ENCODE measurements around the gene AGBL1.
A peak's percentile ranks its signal among the peaks of the same experiment; 100 is the strongest.

AGBL1 gene

DNA sequence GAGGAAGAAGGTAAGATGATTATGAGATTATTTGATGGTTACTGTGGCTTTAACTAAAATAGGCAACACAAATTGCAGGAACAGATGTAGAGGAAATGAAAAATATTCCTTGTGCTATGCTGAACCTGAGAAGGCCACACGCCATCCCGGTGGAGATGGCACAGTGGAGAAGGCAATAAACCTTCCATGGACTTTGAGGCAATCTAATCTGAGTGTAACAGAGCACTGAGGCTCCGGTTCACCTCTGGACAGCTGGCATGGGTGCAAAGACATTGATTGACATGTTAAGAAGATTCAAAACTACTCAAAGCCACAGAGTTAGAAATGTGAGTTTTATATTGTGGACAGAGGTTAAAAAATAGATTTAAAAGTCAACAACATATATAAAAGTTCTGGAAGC is 535.7 kb downstream of the AGBL1 start:
- peaks cover 10% of the 10 kb centered on the region for H3K9me3 Mint-ChIP-seq
- H3K4me1 Mint-ChIP-seq (ENCODE audit: low read depth): peaks cover 53% of the 10 kb centered on the region
- H3K4me3 Mint-ChIP-seq: peak overlapping the region; percentile 1
- peaks cover 10% of the 10 kb centered on the region for H3K36me3 Mint-ChIP-seq (ENCODE audit: low read depth)
- peak overlapping the region; percentile 9 for H3K27ac Mint-ChIP-seq
- peaks cover 3% of the 10 kb centered on the region for H3K27me3 Mint-ChIP-seq (ENCODE audit: low read depth)

DNA sequence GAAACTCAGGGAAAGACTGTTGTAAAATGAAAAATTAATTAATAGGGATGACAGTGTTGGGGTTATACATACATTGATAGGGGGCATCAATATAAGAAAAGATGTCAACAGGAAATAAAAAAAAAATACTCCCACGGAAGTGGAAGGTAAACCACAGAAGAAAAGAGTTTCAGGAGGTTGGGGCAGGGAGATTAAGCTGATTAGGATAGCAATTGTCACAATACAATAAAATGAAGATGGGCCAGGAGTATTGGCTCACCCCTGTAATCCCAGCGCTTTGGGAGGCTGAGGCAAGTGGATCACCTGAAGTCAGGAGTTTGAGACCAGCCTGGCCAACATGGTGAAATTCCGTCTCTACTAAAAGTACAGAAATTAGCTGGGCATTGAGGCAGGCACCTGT is 536.1 kb downstream of the AGBL1 start:
- H3K27me3 Mint-ChIP-seq (ENCODE audit: low read depth): peaks cover 3% of the 10 kb centered on the region
- H3K9me3 Mint-ChIP-seq: peaks cover 10% of the 10 kb centered on the region
- no peak overlapping the region for H3K27ac Mint-ChIP-seq
- H3K36me3 Mint-ChIP-seq (ENCODE audit: low read depth): peaks cover 8% of the 10 kb centered on the region
- H3K4me1 Mint-ChIP-seq (ENCODE audit: low read depth): peaks cover 53% of the 10 kb centered on the region
- H3K4me3 Mint-ChIP-seq: peak overlapping the region; percentile 12

DNA sequence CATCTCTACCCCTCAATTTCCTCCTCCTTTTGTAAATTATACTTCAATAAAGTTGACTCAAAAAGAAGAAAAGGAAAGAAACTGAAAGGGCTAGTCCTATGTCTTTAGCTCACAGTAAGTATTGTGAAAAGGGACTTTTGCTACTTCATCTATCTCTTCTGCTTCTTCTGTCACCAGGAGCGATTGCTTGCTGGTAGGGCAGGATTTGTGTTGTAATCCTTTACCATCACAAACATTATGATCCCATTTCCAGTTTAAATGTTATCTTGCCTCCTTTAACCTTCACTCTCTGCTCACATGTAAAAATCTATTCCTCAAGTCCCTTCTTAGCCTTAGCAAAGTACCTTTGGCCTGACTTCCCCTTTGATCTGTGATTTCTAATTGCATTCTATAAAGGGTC is 537.1 kb downstream of the AGBL1 start:
- no peak overlapping the region for H3K27ac Mint-ChIP-seq
- H3K9me3 Mint-ChIP-seq: peaks cover 10% of the 10 kb centered on the region
- H3K4me1 Mint-ChIP-seq (ENCODE audit: low read depth): peaks cover 45% of the 10 kb centered on the region
- H3K27me3 Mint-ChIP-seq (ENCODE audit: low read depth): peaks cover 3% of the 10 kb centered on the region
- H3K36me3 Mint-ChIP-seq (ENCODE audit: low read depth): peaks cover 8% of the 10 kb centered on the region
- H3K4me3 Mint-ChIP-seq: no peak overlapping the region

DNA sequence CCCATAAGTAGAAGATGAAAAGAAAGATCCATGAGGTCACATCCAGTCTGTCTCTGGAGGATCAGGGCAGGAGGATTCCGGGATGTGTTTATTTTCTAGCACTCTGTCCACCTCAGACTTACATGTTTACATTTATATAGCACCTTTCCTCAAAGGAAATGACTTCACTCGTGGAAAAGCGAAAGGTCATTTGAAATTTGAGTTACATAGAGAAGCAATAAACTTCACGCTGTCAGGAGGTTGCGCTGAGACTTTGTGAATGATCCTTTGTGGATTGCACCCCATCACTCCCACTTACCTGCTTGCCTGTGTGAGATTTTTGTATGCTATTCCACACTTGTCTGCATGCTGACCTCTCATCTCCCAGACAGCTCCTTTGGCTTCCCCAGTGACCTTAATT is 540.5 kb downstream of the AGBL1 start:
- Mint-ChIP-seq H3K27me3 (ENCODE audit: low read depth) (peaks cover 3% of the 10 kb centered on the region), H3K36me3 (ENCODE audit: low read depth) (peaks cover 2% of the 10 kb centered on the region), H3K27ac (no peak overlapping the region), H3K4me3 (no peak overlapping the region), H3K4me1 (ENCODE audit: low read depth) (peaks cover 37% of the 10 kb centered on the region), H3K9me3 (peaks cover 2% of the 10 kb centered on the region)

DNA sequence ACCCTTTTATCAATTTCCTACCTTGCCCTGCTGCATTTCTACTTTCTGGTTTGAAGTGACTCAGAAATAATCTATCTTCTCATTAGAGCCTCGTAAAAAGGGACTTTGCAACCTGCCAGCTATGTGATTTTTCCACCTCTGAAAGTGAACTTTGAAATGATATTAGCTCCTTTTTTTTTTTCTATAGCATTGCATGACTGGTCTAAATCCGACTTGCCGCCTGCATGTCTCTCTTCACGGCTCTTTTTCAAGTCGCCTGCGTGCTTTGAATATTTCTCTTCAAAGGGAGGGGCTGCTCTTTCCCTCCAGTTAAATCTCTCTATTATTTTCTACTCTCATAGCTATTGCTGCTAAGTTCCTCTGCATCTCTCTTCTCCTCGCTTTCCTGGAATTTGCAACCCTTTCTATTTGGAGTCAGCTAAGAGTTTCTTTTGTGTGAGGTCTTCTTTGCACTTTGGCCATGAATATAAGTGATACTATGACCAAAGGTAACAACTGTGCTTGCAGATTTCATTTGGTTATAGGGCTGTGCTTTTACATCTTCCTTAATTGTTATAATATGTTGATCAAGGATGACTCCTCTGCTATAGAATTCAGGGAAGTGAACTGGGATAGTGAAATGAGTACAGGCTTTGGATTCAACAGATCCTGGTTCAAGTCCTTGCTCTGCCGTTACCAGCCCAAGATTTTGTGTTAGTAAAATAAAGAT is 541.1 kb downstream of the AGBL1 start:
- Mint-ChIP-seq H3K36me3 (ENCODE audit: low read depth) (no peaks in the 10 kb centered on the region), H3K27ac (no peak overlapping the region), H3K9me3 (no peaks in the 10 kb centered on the region), H3K27me3 (ENCODE audit: low read depth) (peaks cover 3% of the 10 kb centered on the region), H3K4me3 (no peak overlapping the region), H3K4me1 (ENCODE audit: low read depth) (peaks cover 34% of the 10 kb centered on the region)

DNA sequence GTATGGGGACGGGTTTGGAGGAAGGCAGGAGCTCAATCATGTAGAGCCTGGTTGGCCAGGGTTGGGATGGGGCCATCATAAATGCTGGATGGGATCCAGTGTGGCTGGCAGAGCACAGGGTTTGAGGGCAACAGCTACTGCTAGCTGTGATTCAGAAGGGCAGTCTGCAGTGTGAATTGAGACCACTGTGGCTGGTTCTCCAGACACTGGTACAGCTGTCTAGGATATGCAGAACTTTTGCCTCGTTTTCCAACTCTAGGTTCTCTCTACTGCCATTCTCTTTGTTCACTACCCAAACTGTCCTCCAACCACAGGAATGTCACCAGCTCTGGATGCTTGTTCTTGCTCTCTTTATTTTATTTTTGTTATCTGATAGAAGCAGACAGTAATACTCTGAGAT is 543.6 kb downstream of the AGBL1 start:
- H3K27ac Mint-ChIP-seq: no peak overlapping the region
- H3K4me3 Mint-ChIP-seq: no peak overlapping the region
- no peaks in the 10 kb centered on the region for H3K9me3 Mint-ChIP-seq
- H3K27me3 Mint-ChIP-seq (ENCODE audit: low read depth): peaks cover 3% of the 10 kb centered on the region
- no peaks in the 10 kb centered on the region for H3K36me3 Mint-ChIP-seq (ENCODE audit: low read depth)
- H3K4me1 Mint-ChIP-seq (ENCODE audit: low read depth): peaks cover 21% of the 10 kb centered on the region

DNA sequence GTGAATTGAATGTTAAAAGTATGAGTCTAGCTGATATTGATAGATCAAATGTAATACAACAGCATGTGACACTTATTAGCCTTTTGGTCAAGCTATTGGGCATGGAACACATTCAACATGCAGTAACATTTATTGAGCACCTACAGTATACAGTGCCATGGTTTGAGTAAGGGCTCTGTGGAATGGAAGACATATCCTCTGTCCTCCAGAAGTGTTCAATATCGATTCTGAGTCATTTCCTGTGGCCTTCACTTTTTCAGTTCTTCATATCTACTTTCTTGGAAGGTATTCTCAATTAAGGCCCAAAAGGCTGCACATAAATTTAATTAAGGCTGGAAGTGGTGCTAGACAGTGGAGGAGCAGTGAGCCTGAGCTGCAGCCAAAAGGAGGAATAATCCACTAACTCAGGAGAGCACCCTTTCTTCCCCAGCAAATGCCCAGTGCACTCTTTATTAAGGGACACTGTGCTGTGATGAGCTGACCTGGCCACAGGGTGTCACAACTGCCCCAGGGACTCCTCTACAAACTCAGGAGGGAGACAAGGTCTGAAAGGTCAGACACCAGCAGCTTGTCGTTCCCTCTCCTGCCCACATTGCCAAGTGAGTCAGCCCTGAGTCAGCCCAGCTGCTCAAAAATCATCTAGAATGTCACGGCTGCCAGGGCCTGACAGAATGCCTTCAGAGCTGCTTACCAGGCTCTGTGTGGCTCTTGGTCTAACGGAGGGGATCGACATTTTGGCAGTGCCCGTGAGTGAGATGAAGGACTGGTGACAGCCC is 544.8 kb downstream of the AGBL1 start:
- H3K36me3 Mint-ChIP-seq (ENCODE audit: low read depth): no peaks in the 10 kb centered on the region
- peaks cover 19% of the 10 kb centered on the region for H3K4me1 Mint-ChIP-seq (ENCODE audit: low read depth)
- H3K9me3 Mint-ChIP-seq: no peaks in the 10 kb centered on the region
- no peaks in the 10 kb centered on the region for H3K27me3 Mint-ChIP-seq (ENCODE audit: low read depth)
- no peak overlapping the region for H3K4me3 Mint-ChIP-seq
- no peak overlapping the region for H3K27ac Mint-ChIP-seq

DNA sequence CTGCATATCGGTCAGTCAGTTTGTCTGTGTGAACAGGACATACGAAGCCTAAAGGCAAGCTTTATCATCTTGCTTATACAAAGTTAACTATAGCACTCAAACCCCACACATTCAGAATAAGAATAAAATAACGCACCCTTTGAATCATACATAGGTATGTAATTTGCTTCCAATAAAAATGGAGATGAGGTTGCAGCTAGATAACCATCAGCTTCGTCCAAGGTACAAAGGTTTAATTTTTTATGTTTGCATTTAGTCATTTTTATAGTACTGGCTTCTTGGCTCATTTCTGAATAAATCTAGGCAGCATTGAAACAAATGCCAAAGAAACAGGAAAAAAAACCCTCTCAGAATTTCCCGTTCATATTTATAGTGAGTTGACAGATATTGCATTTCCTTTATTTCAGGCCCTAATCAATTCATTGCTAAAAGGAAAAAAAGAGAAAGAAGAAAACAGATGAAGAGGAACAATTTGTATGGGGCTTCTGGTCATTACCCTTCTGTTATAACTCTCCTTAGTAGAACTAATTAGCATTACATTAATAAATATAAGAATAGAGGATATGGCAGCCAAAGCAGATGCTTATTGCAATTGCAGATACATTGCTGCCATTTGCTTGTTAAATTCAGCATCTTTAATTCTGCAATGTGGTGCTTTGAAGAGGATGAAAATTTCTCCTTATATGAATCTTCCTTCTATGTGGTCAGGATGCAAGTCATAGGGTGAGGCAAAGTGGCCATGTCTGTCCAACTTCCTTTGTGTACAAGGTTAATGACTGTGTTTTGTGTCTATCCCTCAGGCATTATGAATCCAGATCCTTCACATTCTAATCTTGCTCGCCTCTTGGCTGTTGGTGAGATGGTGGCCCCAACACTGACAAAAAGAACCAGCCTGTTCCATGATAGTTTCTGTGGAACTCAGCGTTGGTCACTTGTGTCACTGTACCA is 550.0 kb downstream of the AGBL1 start:
- H3K9me3 Mint-ChIP-seq: no peaks in the 10 kb centered on the region
- H3K27ac Mint-ChIP-seq: no peak overlapping the region
- no peaks in the 10 kb centered on the region for H3K27me3 Mint-ChIP-seq (ENCODE audit: low read depth)
- no peak overlapping the region for H3K4me3 Mint-ChIP-seq
- H3K4me1 Mint-ChIP-seq (ENCODE audit: low read depth): peaks cover 5% of the 10 kb centered on the region
- no peaks in the 10 kb centered on the region for H3K36me3 Mint-ChIP-seq (ENCODE audit: low read depth)

DNA sequence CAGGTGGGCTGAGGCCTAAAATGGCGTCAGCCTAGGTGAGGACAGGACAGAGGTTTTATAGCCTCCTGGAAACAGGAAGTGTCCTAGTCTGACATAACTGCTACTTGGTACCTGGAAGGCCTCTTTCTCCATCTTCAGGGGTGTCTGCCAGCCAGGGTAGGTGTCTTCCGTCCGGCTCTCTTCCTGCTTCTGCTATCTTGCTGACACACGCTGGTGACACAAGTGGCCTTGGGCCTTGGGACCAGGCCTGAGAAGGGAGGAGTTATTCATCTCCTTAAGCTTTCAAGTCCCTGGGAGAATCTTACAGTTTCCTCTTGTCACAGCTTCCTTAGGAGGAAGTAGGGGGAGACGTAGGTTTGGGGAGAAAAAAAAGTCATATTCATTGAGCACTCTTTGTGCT is 551.3 kb downstream of the AGBL1 start:
- no peak overlapping the region for H3K27ac Mint-ChIP-seq
- no peaks in the 10 kb centered on the region for H3K4me1 Mint-ChIP-seq (ENCODE audit: low read depth)
- H3K36me3 Mint-ChIP-seq (ENCODE audit: low read depth): no peaks in the 10 kb centered on the region
- no peaks in the 10 kb centered on the region for H3K9me3 Mint-ChIP-seq
- no peak overlapping the region for H3K4me3 Mint-ChIP-seq
- no peaks in the 10 kb centered on the region for H3K27me3 Mint-ChIP-seq (ENCODE audit: low read depth)

DNA sequence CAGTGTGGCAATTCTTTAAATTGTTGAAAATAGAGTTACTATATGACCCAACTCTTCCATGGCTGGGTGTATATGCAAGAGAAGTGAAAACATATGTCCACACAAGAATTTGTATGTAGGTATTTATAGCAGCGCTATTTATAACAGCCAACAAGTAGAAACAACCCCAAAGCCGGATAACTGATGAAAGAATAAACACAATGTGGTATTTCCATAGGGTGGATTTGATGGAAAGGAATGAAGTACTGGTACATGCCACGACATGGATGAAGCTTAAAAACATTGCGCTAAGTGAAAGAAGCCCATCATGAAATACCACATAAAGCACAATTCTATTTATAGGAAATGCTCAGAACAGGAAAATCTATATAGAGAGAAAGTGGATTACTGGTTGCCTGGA is 554.5 kb downstream of the AGBL1 start:
- Mint-ChIP-seq H3K9me3 (no peaks in the 10 kb centered on the region), H3K27me3 (ENCODE audit: low read depth) (no peaks in the 10 kb centered on the region), H3K27ac (no peak overlapping the region), H3K4me3 (no peak overlapping the region), H3K4me1 (ENCODE audit: low read depth) (no peaks in the 10 kb centered on the region), H3K36me3 (ENCODE audit: low read depth) (no peaks in the 10 kb centered on the region)

DNA sequence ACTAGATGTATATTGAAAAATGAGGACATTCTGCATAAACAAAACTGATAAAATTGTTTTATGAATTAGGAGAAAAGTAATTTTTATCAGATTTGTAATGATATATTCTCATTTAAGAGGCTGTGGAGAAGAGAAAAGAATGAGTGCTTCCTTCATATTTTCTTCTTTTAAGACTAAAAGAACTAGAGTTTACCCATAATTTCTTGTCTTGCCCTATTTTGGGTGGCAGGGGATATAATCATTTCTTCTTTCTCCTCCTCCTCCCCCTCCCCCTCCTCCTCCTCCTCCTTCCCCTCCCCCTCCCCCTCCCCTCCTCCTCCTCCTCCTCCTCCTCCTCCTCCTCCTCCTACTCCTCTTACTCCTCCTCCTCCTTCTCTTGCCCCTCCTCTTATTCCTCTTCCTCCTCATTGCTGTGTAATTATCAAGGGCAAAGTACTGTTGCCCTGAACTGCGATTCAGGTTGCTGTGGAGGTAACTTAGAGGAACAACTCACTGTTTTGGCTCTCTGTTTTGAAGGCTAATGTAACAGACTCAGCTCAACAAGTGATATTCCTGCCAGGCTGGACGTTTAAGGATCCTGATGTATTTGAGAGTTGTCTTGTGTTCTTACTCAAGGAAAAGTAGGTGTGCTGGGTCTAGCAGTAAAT is 555.4 kb downstream of the AGBL1 start:
- H3K4me1 Mint-ChIP-seq (ENCODE audit: low read depth): no peaks in the 10 kb centered on the region
- no peaks in the 10 kb centered on the region for H3K27me3 Mint-ChIP-seq (ENCODE audit: low read depth)
- H3K9me3 Mint-ChIP-seq: no peaks in the 10 kb centered on the region
- H3K36me3 Mint-ChIP-seq (ENCODE audit: low read depth): no peaks in the 10 kb centered on the region
- H3K4me3 Mint-ChIP-seq: no peak overlapping the region
- H3K27ac Mint-ChIP-seq: no peak overlapping the region

DNA sequence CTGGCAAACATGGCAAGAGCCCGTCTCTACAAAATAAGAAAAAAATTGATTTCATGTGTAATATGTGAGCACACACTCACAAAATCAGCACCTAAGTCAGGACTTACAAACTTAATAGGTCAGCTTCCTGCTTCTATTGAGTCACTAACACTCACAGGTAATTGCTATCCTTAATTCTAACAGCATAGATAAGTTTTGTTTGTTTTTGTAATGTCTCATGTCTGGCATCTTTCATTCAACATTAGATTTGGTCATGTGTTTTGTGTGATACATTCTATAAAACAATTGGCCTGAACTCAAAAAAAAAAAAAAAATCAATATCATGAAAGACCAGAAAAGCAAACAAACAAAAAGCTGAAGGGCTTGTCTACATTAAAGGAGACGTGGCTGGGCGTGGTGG is 564.7 kb downstream of the AGBL1 start:
- no peak overlapping the region for H3K4me3 Mint-ChIP-seq
- H3K27me3 Mint-ChIP-seq (ENCODE audit: low read depth): no peaks in the 10 kb centered on the region
- H3K27ac Mint-ChIP-seq: no peak overlapping the region
- no peaks in the 10 kb centered on the region for H3K36me3 Mint-ChIP-seq (ENCODE audit: low read depth)
- no peaks in the 10 kb centered on the region for H3K4me1 Mint-ChIP-seq (ENCODE audit: low read depth)
- H3K9me3 Mint-ChIP-seq: no peaks in the 10 kb centered on the region

DNA sequence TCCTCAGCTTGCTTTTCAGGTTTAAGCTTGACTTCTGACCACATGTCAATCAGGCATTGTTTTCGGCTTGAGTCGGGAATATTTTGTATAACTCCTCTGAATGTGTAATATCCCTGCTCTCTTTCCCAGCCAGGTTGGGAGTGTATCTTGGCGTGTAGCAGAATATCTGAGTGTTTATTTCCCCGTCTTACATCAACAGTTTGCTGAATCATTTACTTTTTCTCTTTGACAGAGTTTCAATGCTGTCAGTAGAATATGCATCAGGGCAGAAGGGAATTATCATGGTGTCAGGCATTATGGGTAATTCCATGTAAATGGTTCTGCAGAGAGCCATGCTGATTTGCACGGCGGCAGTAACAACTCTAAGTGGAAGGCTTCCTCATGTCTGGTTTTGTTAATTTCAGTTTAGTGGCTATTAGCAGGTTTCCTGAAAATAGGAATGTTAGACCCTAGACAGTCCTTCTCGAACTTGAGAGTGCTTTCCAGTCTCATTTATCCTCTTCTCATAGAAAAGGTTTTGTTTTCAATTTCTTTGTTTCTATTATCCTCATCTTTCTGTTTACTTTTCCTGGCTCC is 566.3 kb downstream of the AGBL1 start:
- Mint-ChIP-seq H3K27me3 (ENCODE audit: low read depth) (no peaks in the 10 kb centered on the region), H3K4me1 (ENCODE audit: low read depth) (no peaks in the 10 kb centered on the region), H3K36me3 (ENCODE audit: low read depth) (no peaks in the 10 kb centered on the region), H3K9me3 (no peaks in the 10 kb centered on the region), H3K4me3 (no peak overlapping the region), H3K27ac (no peak overlapping the region)

Measured in T-helper 1 cell treated with Interleukin-12 subunit alpha and Interleukin-12 subunit beta and Interleukin-4 antibody, amounts not matched to agents 30 μg/mL and 1 μg/mL, for 36 hours (primary cell).